Loucy (cell line): ENCODE measurements around the gene SEC22C.

Experiments used
- H2AFZ ChIP-seq: fragments of 200-600 bp; sonication (generic); 2 replicates; pipeline ENCODE4 v1.6.0; 2016; ENCODE audit warnings: antibody characterized with exemption, mild to moderate bottlenecking, low read length, moderate library complexity
- H3F3A ChIP-seq: fragments of 200-600 bp; 2 replicates; pipeline ENCODE4 v1.6.0; 2016; ENCODE audit warnings: antibody characterized with exemption, low read depth, mild to moderate bottlenecking
- H3K27me3 ChIP-seq: fragments of 200-600 bp; sonication (generic); 2 replicates; pipeline ENCODE4 v1.6.1; 2014; ENCODE audit warnings: low read length, mild to moderate bottlenecking; ENCODE audit not compliant: insufficient read depth, poor library complexity, severe bottlenecking
- H3K36me3 ChIP-seq: fragments of 200-600 bp; sonication (generic); 2 replicates; pipeline ENCODE4 v1.6.1; 2016; ENCODE audit warnings: low read length; ENCODE audit not compliant: insufficient read depth
- H3K4me1 ChIP-seq: fragments of 200-600 bp; sonication (generic); 2 replicates; pipeline ENCODE4 v1.5.1; 2014; ENCODE audit warnings: low read length, mild to moderate bottlenecking; ENCODE audit not compliant: insufficient read depth, poor library complexity, severe bottlenecking
- H3K4me2 ChIP-seq: fragments of 200-600 bp; sonication (generic); 2 replicates; pipeline ENCODE4 v1.6.0; 2014; ENCODE audit warnings: antibody characterized with exemption, low read length, low read depth, mild to moderate bottlenecking; ENCODE audit not compliant: poor library complexity, severe bottlenecking
- H3K4me3 ChIP-seq: fragments of 200-600 bp; sonication (generic); 2 replicates; pipeline ENCODE4 v1.5.1; 2014; ENCODE audit warnings: low read length, mild to moderate bottlenecking, mixed read lengths; ENCODE audit not compliant: poor library complexity, severe bottlenecking
- H3K79me2 ChIP-seq: fragments of 200-600 bp; sonication (generic); 2 replicates; pipeline ENCODE4 v1.6.1; 2014; ENCODE audit warnings: low read length; ENCODE audit not compliant: insufficient read depth
- H3K9ac ChIP-seq: fragments of 200-600 bp; sonication (generic); 2 replicates; pipeline ENCODE4 v1.6.0; 2014; ENCODE audit warnings: mild to moderate bottlenecking, low read depth, low read length, moderate library complexity; ENCODE audit not compliant: poor library complexity, severe bottlenecking
- H3K9me2 ChIP-seq: fragments of 200-600 bp; sonication (generic); replicated peaks from 2 replicates; pipeline ENCODE4 v1.6.1; 2016; ENCODE audit warnings: low read depth, low read length, mixed read lengths
- H3K9me3 ChIP-seq: fragments of 200-600 bp; sonication (generic); 2 replicates; pipeline ENCODE4 v1.6.1; 2014; ENCODE audit warnings: mild to moderate bottlenecking, antibody characterized with exemption, low read length, low read depth; ENCODE audit not compliant: insufficient read depth
- H4K20me1 ChIP-seq: fragments of 200-600 bp; sonication (generic); 2 replicates; pipeline ENCODE4 v1.6.0; 2014; ENCODE audit warnings: antibody characterized with exemption, low read length, mild to moderate bottlenecking; ENCODE audit not compliant: insufficient read depth, poor library complexity, severe bottlenecking
- CTCF ChIP-seq: fragments of 200-600 bp; sonication (generic); conservative IDR thresholded peaks from 2 replicates; pipeline ENCODE4 v1.5.1; 2014; ENCODE audit warnings: mild to moderate bottlenecking, antibody characterized with exemption, low read length
- EZH2phosphoT487 ChIP-seq: fragments of 200-600 bp; IDR thresholded peaks from 2 replicates; pipeline ENCODE4 v1.6.1; 2018; ENCODE audit warnings: antibody characterized with exemption, mild to moderate bottlenecking, moderate library complexity, borderline replicate concordance

Gene SEC22C

GRCh38 chr3:42511736-42512135 is 70.0 kb downstream of the SEC22C start:
- Histone ChIP-seq H3K27me3 (no peaks in the 10 kb centered on the region), H3K9me2 (no peaks in the 10 kb centered on the region), H3K36me3 (no peaks in the 10 kb centered on the region), H3K4me1 (peaks cover 22% of the 10 kb centered on the region), H4K20me1 (no peaks in the 10 kb centered on the region), H2AFZ (0 out of 2 replicates have a peak overlapping the region, but pooled peaks have one; percentile 6), H3K4me3 (no peak overlapping the region), H3K9me3 (no peaks in the 10 kb centered on the region), H3K9ac (no peak overlapping the region), H3K4me2 (no peak overlapping the region), H3F3A (no peaks in the 10 kb centered on the region), H3K79me2 (no peaks in the 10 kb centered on the region)
- TF ChIP-seq EZH2phosphoT487: no peak
- no peak for TF ChIP-seq CTCF

GRCh38 chr3:42511201-42511600 is 70.6 kb downstream of the SEC22C start:
- H3K9me3 ChIP-seq: no peaks in the 10 kb centered on the region
- H3K4me2 ChIP-seq: no peak overlapping the region
- H3K9ac ChIP-seq: no peak overlapping the region
- H2AFZ ChIP-seq: no peak overlapping the region
- no peaks in the 10 kb centered on the region for H3F3A ChIP-seq
- H3K79me2 ChIP-seq: no peaks in the 10 kb centered on the region
- H3K4me3 ChIP-seq: no peak overlapping the region
- H3K4me1 ChIP-seq: peaks cover 22% of the 10 kb centered on the region
- H3K27me3 ChIP-seq: no peaks in the 10 kb centered on the region
- H3K9me2 ChIP-seq: no peaks in the 10 kb centered on the region
- no peaks in the 10 kb centered on the region for H4K20me1 ChIP-seq
- no peak for TF ChIP-seq CTCF
- TF ChIP-seq EZH2phosphoT487: no peak
- H3K36me3 ChIP-seq: no peaks in the 10 kb centered on the region

GRCh38 chr3:42510325-42510724 is 71.4 kb downstream of the SEC22C start:
- Histone ChIP-seq H3K9ac (no peak overlapping the region), H3K27me3 (no peaks in the 10 kb centered on the region), H3K9me3 (no peaks in the 10 kb centered on the region), H2AFZ (no peak overlapping the region), H3K4me2 (no peak overlapping the region), H3F3A (no peaks in the 10 kb centered on the region), H3K79me2 (no peaks in the 10 kb centered on the region), H3K4me3 (no peak overlapping the region), H3K4me1 (peaks cover 22% of the 10 kb centered on the region), H3K36me3 (no peaks in the 10 kb centered on the region), H3K9me2 (no peaks in the 10 kb centered on the region), H4K20me1 (no peaks in the 10 kb centered on the region)
- TF ChIP-seq CTCF (no peak), EZH2phosphoT487 (no peak)
